Neutrophil (primary cell): Measurements from ENCODE around the gene HSPG2.

Experiments used
- H3K27ac ChIP-seq: fragments of 200-600 bp; sonication (generic); 2 replicates; pipeline ENCODE4 v1.5.1; 2016; ENCODE audit warnings: mild to moderate bottlenecking, moderate library complexity
- H3K27me3 ChIP-seq: fragments of 200-600 bp; sonication (generic); 2 replicates; pipeline ENCODE4 v1.6.0; 2016; ENCODE audit warnings: mild to moderate bottlenecking
- H3K36me3 ChIP-seq: fragments of 200-600 bp; sonication (generic); 2 replicates; pipeline ENCODE4 v1.5.1; 2017
- H3K4me1 ChIP-seq, 2 experiments: fragments of 200-600 bp in 1 of 2; sonication (generic) in 1 of 2; 1 replicate in 1 of 2; 2 replicates in 1 of 2; pipeline versions ENCODE4 v1.5.1 to v1.6.1; 2013 to 2016; ENCODE audit warnings: low read depth in 1 of 2, low read length in 1 of 2, mild to moderate bottlenecking in 1 of 2, moderate library complexity in 1 of 2; ENCODE audit not compliant: control insufficient read depth in 1 of 2, insufficient read depth in 1 of 2
- H3K4me3 ChIP-seq, 2 experiments: fragments of 200-600 bp in 1 of 2; sonication (generic) in 1 of 2; 1 replicate in 1 of 2; 2 replicates in 1 of 2; pipeline ENCODE4 v1.5.1; 2013 to 2016; ENCODE audit warnings: low read depth in 1 of 2, low read length in 1 of 2, mild to moderate bottlenecking in 1 of 2, moderate library complexity in 1 of 2
- H3K9me3 ChIP-seq: fragments of 200-600 bp; sonication (generic); 2 replicates; pipeline ENCODE4 v1.5.1; 2016
- TF ChIP-seq, protein P1 (sequence below): fragments of 200-600 bp; sonication (generic); IDR thresholded peaks from 2 replicates; pipeline ENCODE4 v1.5.1; 2016; ENCODE audit warnings: antibody characterized with exemption

HSPG2 gene

GRCh38 chr1:21880619-21880970 lies 56.5 kb downstream of the HSPG2 start:
- no peak overlapping the region for H3K4me3 ChIP-seq
- peaks cover 0 to 6% of the 10 kb centered on the region in 2 experiments for H3K4me1 ChIP-seq
- no peaks in the 10 kb centered on the region for H3K27me3 ChIP-seq
- TF ChIP-seq, protein P1, sequence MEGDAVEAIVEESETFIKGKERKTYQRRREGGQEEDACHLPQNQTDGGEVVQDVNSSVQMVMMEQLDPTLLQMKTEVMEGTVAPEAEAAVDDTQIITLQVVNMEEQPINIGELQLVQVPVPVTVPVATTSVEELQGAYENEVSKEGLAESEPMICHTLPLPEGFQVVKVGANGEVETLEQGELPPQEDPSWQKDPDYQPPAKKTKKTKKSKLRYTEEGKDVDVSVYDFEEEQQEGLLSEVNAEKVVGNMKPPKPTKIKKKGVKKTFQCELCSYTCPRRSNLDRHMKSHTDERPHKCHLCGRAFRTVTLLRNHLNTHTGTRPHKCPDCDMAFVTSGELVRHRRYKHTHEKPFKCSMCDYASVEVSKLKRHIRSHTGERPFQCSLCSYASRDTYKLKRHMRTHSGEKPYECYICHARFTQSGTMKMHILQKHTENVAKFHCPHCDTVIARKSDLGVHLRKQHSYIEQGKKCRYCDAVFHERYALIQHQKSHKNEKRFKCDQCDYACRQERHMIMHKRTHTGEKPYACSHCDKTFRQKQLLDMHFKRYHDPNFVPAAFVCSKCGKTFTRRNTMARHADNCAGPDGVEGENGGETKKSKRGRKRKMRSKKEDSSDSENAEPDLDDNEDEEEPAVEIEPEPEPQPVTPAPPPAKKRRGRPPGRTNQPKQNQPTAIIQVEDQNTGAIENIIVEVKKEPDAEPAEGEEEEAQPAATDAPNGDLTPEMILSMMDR = no peak
- no peaks in the 10 kb centered on the region for H3K36me3 ChIP-seq
- H3K9me3 ChIP-seq = no peaks in the 10 kb centered on the region
- no peak overlapping the region for H3K27ac ChIP-seq

- H3K27ac ChIP-seq = no peak overlapping the region
- no peaks in the 10 kb centered on the region for H3K9me3 ChIP-seq
- no peaks in the 10 kb centered on the region for H3K36me3 ChIP-seq
- H3K4me1 ChIP-seq = peaks cover 0 to 6% of the 10 kb centered on the region in 2 experiments
- TF ChIP-seq, protein P1 = no peak
- H3K4me3 ChIP-seq = no peak overlapping the region
- H3K27me3 ChIP-seq = no peaks in the 10 kb centered on the region
Observed at GRCh38 chr1:21879928-21880618, 57.0 kb downstream of the HSPG2 start.

DNA sequence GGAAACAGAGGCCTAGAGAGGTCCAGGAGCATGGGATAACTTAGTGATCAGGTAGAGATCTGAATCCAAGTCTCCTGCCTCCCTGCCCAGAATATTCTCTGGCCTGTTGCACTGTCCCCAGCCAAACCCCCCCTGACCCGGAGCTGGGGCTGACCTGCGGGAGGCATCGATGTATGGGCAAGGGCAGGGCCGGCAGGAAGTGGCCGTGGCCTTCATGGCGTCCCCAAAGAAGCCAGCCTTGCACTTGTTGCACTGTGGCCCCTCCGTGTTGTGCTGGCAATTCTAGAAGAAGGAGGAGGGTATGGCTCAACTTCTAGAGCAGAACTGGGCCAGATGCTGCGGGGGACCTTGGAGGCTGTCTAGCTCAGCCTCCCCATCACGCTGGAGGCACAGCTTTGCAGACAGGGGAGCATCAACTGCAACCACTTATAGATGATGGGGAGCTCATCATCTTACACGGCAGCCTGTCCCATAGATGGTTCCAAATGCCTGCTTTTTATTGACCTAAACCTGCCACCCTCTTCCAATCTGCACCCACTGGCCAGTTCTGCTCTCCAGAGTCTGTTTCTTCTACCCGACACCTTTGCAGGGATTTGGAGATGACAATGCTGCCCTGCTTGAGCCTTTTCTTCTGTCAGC lies 58.2 kb downstream of the HSPG2 start:
- no peaks in the 10 kb centered on the region for H3K36me3 ChIP-seq
- H3K27me3 ChIP-seq = no peaks in the 10 kb centered on the region
- no peaks in the 10 kb centered on the region for H3K9me3 ChIP-seq
- TF ChIP-seq, protein P1 = no peak
- no peak overlapping the region for H3K27ac ChIP-seq
- peaks cover 0 to 6% of the 10 kb centered on the region in 2 experiments for H3K4me1 ChIP-seq
- no peak overlapping the region for H3K4me3 ChIP-seq

DNA sequence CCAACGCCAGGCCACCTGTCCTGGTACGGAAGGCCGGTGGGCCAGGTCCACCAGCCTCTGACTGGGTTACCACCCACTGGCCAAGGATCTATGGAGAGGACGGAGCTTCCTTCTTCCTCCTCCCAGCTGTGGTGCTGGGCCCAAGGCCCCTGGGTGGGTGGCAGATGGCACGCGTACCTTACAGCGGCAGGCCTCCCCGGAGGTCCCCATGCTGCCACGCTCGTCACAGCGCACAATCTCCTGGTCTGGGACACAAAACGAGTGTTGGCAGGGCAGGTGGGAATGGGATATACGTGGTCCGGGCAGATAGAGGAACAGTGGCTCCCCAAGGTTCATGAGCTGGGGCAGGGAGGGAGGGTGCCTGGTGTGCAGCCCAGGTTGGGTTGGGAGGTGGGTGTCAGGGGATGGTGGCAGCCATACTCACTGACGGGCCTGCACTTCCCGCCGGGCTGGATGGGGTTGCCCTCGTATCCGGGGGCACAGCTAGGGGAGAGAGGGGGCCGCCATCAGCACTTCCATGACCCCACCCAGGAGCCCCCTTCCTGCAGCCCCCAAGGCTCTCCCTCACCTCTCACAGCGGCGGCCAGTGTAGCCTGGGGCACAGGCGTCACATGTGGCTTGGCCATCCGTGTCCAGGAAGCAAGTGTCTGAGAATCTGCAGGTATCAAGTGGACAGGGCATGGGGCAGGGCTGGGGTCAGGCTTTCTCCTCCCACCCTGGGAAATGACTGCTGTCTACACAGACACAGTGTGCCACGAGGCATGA lies 58.9 kb downstream of the HSPG2 start:
- no peak overlapping the region for H3K4me3 ChIP-seq
- H3K27me3 ChIP-seq = no peaks in the 10 kb centered on the region
- H3K9me3 ChIP-seq = no peaks in the 10 kb centered on the region
- H3K4me1 ChIP-seq = peaks cover 0 to 6% of the 10 kb centered on the region in 2 experiments
- TF ChIP-seq, protein P1 = no peak
- no peaks in the 10 kb centered on the region for H3K36me3 ChIP-seq
- H3K27ac ChIP-seq = no peak overlapping the region

DNA sequence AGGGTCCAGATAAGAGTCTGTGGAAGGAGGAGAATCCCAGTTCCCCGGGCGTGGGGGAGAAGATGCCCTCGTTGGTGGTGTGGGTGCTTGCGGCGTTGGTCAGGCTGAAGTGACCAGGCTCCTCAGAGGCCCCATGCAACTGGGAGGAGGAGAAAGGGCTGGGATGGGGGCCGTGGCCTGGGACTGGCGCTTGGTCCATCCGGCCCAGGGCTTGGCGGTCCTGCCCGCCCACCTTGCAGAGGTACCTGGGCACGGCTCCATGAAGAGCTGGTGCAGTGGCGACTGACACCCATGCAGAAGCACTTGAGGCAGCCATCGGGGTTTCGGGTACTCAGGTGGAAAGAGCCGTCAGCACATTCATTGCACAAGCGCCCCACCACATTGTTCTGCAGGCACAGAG lies 60.8 kb downstream of the HSPG2 start:
- H3K36me3 ChIP-seq = no peaks in the 10 kb centered on the region
- TF ChIP-seq, protein P1 = no peak

More for the DNA sequence above, 60.8 kb downstream of the HSPG2 start:
- Histone ChIP-seq H3K4me1 (no peaks in the 10 kb centered on the region), H3K27me3 (no peaks in the 10 kb centered on the region), H3K4me3 (no peak overlapping the region), H3K27ac (no peak overlapping the region), H3K9me3 (no peaks in the 10 kb centered on the region)
